Fibroblast of villous mesenchyme (primary cell): ENCODE results near the gene PTPRM. TPM values are rescaled to one million over a fixed set of nuclear protein-coding genes. Genes with fewer than 3 reads are reported as not detected.

Source experiments
- DNase-seq: peaks from one replicate; pipeline ENCODE4 v3.0.0-alpha.2; 2010; ENCODE audit warnings: low read depth
- H3K4me3 ChIP-seq: 2 replicates; pipeline ENCODE4 v1.5.1; 2011; ENCODE audit warnings: low read depth, mild to moderate bottlenecking, low read length
- CTCF ChIP-seq: IDR thresholded peaks from 2 replicates; pipeline ENCODE4 v1.5.1; 2012; ENCODE audit warnings: low read depth, mild to moderate bottlenecking, low read length; ENCODE audit not compliant: insufficient read depth
- total RNA-seq: library from RNA; depleted of rRNA; stranded (reverse); fragments of >200 nt; gene quantifications from 2 replicates; pipeline ENCODE4 v1.2.3, GENCODE V29; 2012

Gene PTPRM
- total RNA-seq, 1 donor = 56.1 TPM

GRCh38 chr18:7814754-7815315 lies 247.7 kb downstream of the PTPRM start:
- no peak for TF ChIP-seq CTCF
- no peak overlapping the region for H3K4me3 ChIP-seq
- no peak for DNase-seq

DNA sequence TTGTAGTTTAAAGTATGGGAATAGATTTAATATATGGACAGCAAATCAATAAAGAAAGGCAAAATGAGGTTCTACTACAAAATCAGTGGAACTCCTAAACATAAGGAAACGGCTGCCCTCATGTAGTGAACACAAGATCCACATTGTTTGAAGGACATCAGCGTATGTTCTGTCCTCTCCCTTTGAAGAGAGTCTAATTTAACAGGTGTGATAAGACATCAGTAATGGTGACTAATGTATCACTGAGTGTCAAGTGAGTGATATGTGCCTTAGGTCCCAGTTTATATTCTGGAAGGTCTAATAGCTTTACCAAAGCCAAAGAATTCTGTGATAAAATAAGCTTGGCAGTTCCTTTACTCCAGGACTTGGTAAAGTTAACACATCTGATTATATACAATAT lies 248.7 kb downstream of the PTPRM start:
- no peak for DNase-seq
- no peak for TF ChIP-seq CTCF
- no peak overlapping the region for H3K4me3 ChIP-seq

DNA sequence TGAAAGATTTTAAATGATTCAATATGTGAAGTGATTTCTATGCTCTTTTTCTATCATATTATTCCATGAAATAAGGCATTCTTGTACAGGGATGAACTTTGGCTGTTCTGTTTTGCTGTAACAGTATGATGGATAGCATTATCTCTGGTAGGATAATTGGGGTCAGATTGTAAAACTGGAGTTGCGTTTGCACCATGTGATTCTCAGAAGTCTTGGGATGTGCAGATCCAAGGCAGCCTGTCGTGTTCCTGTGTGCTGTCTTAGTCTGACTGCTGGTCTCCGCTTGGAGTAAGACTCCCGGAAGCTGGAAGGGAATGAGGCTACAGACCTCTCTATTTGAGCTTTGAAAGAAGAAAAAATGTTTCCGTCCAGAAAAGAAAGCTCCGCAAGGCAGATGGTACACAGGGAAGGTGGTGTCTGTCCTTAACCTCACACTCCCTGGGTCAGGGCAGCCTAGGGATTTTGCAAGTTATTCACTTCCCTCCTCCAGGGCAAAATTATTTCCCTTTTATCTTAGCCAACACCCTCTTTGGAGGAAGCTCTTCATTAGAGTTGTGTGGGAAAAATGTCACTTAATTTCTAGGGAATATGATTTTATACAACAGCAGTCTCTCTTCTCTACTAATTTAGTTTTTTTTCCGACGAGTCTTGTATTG lies 250.6 kb downstream of the PTPRM start:
- H3K4me3 ChIP-seq = no peak overlapping the region
- peak; percentile 67 for DNase-seq
- no peak for TF ChIP-seq CTCF

DNA sequence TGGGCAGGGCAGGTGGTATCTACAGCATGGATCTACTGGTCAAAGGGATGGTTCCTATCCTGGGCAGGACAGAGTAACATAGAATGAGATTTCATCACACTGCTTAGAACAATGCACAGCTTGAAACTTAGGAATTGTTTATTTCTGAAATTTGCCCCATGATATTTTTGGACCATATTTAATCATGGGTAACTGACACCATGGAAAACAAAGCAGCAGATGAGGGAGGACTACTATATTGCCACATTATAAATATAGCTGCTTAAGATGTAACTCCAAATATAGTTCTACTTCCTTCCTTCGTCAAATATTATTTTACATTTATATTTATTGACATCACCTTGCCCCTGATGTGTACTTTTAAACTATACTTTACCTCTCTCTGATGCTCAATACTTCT lies 254.7 kb downstream of the PTPRM start:
- no peak overlapping the region for H3K4me3 ChIP-seq
- no peak for DNase-seq
- no peak for TF ChIP-seq CTCF

- no peak overlapping the region for H3K4me3 ChIP-seq
- DNase-seq = peak; percentile 14
- no peak for TF ChIP-seq CTCF
These were observed 255.6 kb downstream of the PTPRM start for GRCh38 chr18:7822435-7823331.

DNA sequence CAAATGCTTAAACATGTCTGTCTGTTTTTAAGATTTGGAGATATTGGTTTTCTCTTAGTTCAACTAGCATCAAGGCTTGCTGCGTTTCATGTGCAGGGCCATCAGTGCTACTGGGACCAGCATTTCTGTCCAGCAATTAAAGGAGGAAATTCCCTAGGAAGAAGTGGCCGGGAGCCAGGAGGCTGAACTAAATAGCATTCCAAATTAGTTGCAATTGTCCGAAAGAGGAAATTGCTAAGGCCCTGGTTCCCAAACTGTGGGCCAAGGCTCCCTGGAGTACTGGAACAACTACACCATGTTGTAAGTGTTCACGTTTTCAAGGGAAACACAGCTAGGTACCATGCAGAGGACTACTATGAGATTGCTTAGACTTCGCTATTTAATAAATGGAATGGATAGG lies 257.9 kb downstream of the PTPRM start:
- DNase-seq = no peak
- TF ChIP-seq CTCF = no peak
- no peak overlapping the region for H3K4me3 ChIP-seq
